HCT116 (cell line): Measurements from ENCODE around the gene ADA.
"Not testable (repeated sequence)": the region's sequence is repeated elsewhere in the genome, so short reads cannot be mapped to it uniquely, and the experiment has no call there.

ENCODE experiments used
- CTCF ChIP-seq, 3 experiments: fragments of 200-600 bp in 1 of 3; sonication (generic) in 1 of 3; IDR thresholded peaks in 2 of 3; conservative IDR thresholded peaks in 1 of 3; 2 replicates each; pipeline ENCODE4 v1.5.1; 2012 to 2017; ENCODE audit warnings: low read depth in 2 of 3, low read length in 2 of 3, antibody characterized with exemption in 1 of 3, borderline replicate concordance in 1 of 3, control low read depth in 1 of 3, mild to moderate bottlenecking in 1 of 3, mixed read lengths in 1 of 3, mixed run types in 1 of 3, moderate library complexity in 1 of 3; ENCODE audit not compliant: insufficient read depth in 1 of 3
- EZH2 ChIP-seq: fragments of 200-600 bp; sonication (generic); IDR thresholded peaks from 2 replicates; pipeline ENCODE4 v1.6.1; 2017; ENCODE audit warnings: antibody characterized with exemption, mixed run types
- FOSL1 ChIP-seq: IDR thresholded peaks from 2 replicates; pipeline ENCODE4 v1.6.1; 2012; ENCODE audit warnings: low read depth
- MAX ChIP-seq: IDR thresholded peaks from 2 replicates; pipeline ENCODE4 v1.6.1; 2012
- POLR2AphosphoS5 ChIP-seq: IDR thresholded peaks from 2 replicates; pipeline ENCODE4 v1.6.1; 2011; ENCODE audit warnings: mild to moderate bottlenecking, low read depth, low read length, moderate library complexity
- RAD21 ChIP-seq: IDR thresholded peaks from 2 replicates; pipeline ENCODE4 v1.6.1; 2012; ENCODE audit warnings: low read depth, mild to moderate bottlenecking
- TCF7L2 ChIP-seq: IDR thresholded peaks from 2 replicates; pipeline ENCODE4 v1.7.0; 2011; ENCODE audit warnings: borderline replicate concordance, inconsistent platforms; ENCODE audit not compliant: insufficient read depth, insufficient read length; ENCODE audit errors: extremely low read depth
- ZFX ChIP-seq: fragments of 450-650 bp; IDR thresholded peaks from 2 replicates; pipeline ENCODE4 v1.6.1; 2017

- not testable (repeated sequence) for TF ChIP-seq ZFX; RAD21; EZH2; TCF7L2; POLR2AphosphoS5; FOSL1; MAX; CTCF (IDR thresholded peaks at IDR 0.05 in 2 of 3, conservative IDR thresholded peaks at IDR 0.05 in 1 of 3; ENCODE audit: borderline replicate concordance in 1 of 3, insufficient read depth in 1 of 3, low read depth in 2 of 3, low read length in 2 of 3)
Measured at GRCh38 chr20:44654210-44654609, 2.7 kb upstream of the ADA start.
